HTERT RPE-1 (cell line): ENCODE data around the gene CLN6.
"Not testable (repeated sequence)": the region's sequence is repeated elsewhere in the genome, so short reads cannot be mapped to it uniquely, and the experiment has no call there.

ENCODE experiments used
- in situ Hi-C: fragments of 300-500 bp; cut with MboI; formaldehyde crosslinking; loops from 4 replicates; pipeline ENCODE4 v1.14.3; 2020; ENCODE audit warnings: low sequenced_read_pairs

CLN6 gene

DNA sequence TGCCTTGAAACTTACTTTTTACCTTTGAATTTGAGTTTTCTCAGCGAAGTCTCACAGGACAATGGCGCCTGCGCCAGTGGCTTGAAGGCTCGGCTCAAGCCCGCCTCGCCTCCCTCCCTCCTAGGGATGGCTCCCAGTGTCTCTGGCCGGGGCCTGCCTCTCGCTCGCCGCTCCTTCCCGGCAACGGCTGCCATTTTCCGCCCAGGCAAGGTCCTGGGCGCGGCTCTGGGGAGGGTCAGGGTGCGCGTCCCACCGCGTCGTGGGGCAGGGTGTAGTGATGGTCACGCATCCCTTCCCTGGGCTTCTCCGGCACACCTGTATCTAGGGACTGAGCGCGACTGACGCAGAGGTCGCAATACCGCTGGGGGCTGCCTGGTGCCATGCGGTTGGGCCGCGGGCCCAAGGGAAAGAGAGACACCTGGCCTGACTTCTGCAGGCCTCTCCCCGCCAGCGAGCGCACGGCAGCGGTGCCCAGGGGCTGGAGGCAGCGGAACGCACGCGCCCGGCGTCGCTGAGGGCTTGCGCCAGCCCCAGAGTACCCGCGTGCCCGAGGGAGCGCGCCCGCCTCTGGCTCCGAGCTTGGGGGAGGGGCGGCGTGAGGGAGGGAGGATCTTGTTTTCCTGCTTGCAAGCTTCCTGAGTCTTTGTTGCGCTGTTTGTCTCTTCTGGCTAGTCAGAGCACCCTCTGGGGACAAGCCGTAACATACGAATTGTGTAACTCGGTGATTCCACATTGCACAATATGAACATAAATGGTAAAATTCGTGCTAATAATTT lies 27.3 kb upstream of the CLN6 start:
- in situ Hi-C loops: no loop called here

DNA sequence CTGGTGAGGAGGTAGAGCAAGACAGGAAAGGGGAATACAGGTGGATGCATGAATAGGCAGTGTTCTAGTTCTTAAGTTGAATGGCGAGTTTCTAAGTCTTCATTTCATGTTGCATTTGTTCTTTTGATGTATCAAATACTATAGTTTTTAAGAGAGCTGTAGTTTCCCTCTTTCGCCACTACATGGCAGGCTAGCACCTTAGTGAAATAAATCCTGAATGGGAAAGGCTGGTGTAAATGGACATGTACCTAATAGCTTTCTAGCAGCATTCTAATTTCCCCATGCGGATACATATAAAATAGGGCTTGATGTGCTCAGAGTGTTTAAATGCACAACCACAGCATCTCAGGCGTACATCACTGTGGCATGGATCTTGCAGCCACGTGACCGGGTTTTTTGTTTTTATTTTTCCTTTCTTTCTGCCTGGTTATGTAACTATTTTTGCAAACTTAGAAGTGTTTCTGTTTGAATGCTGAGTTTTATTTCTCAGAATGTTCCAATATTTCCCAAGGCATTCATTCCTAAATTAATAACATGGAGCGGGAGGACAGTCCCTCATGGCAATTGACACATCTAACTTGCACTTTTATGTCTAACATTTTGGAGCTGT lies 23.5 kb upstream of the CLN6 start:
- in situ Hi-C loops: no loop called here

DNA sequence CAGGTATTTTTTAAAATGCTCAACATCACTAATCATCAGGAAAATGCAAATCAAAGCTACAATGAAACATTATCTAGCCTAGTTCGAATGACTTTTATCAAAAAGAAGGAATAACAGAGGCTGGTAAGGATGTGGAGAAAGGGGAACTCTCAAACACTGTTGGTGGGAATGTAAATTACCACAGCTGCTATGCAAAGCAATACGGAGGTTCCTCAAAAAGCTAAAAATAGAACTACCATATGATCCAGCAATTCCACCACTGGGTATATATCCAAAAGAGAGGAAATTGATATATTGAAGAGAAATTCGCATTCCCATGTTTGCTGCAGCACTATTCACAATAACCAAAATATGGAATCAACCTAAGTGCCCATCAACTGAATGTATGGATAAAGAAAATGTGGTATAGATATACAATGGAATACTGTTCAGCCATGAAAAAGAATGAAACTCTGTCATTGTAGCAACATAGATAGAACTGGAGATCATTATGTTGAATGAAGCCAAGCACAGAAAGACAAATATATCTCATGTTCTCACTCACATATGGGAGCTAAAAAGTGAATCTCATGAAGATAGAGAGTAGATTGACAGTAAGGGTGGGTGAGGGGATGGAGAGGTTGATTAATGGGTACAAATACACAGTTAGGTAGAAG lies 19.7 kb upstream of the CLN6 start:
- in situ Hi-C loops: no loop called here

DNA sequence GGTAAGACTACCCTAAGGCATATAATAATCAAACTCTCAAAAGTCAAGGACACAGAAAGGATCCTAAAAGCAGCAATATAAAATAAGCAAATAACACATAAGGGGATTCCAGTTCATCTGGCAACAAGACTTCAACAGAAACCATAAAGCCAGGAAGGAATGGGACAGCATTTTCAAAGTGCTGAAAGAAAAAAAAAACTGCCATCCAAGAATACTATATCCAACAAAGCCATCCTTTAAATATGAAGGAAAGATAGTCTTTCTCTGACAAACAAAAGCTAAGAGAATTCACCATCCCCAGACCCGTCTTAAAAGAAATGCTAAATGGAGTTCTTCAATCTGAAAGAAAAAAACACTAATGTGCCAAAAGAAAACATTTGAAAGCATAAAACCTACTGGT lies 14.7 kb upstream of the CLN6 start:
- in situ Hi-C loops: no loop called here

DNA sequence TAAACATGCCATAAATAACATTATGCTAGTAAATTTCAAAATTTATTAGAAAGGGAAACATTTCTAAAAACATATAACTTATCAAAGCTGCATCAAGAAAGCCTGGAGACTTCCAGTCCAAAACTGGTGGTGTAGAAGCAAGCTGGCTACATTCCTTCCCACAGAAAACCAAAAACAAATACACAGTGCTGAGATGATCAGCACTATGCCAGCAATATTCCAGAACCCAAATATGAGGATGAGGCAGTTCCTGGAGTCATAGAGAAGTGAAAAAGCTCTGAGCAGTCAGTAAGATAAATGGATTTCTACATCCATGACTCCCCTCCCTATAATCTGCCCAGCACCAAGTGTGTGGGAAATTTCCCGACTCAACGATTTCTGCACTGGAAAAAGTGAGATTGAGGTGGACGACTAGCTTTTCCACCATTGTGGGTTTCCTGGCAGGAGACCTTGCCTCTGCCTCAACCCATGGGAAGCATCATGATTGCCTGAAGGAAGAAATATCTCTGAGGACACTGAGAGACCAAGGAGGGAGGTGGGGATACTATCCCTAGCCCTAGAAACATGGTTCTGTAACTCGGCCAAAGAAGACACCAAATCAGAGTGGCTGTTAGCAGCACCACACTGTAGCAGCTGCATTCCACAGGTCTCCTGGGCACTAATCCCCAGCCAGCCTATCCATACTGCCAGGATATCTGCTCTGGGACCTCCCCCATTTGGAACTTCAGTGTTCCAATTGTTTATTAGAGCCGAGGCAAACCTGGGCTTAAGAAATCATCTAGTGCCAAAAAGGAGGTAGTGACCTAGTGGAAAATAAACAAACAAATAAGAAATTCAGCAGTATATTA lies 11.8 kb upstream of the CLN6 start:
- in situ Hi-C loops: no loop called here

DNA sequence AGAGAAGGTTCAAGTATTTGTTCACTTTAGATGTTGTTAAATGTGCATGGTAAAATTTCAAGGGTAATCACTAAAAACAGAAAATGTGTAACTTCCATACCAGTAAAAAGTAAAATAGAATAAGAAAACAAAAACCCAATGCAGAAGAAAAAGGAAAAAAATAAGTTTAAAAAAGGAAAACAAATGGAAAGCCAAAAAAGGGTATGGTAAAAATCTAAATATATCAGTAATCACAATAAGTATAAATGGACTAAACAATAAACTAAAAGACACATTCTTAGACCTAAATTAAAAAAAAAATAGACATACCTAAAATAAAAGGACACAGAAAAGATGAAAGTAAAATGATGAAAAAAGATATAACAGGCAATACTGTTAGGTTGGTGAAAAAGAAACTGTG lies 9.5 kb upstream of the CLN6 start:
- in situ Hi-C loops: no loop called here

DNA sequence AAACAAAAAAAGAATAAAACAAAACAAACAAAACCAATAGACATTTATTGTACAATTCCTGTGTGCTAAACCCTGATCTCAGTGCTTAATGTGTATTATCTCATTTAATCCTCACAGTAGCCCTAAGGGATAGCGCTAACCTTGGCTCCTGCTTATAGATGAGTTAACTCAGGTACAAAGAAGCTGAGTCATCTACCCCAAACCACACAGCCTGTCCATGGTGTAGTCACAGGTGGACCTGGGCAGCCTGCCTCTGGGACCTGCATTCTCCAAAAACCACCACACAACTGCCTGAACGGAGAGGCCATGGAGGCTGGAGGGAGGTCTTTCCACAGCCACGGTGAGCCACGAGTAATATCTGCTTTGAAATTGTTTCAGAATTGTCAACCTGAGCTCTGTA lies 5.5 kb upstream of the CLN6 start:
- in situ Hi-C loops: no loop called here

DNA sequence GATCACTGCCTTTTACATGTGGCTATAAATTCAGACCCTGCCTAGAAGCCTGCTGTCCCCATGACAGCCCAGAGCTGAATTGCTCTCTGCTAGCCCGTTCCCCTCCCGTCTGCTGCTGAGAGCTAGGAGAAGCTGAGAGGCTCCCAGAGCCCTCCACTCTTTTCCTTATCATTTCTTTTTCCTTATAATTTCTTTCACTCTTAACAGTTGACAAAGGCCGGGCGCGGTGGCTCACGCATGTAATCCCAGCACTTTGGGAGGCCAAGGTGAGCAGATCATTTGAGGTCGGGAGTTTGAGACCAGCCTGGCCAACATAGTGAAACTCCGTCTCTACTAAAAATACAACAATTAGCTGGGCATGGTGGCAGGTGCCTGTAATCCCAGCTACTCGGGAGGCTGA lies 5.0 kb upstream of the CLN6 start:
- in situ Hi-C loops: not testable (repeated sequence)

DNA sequence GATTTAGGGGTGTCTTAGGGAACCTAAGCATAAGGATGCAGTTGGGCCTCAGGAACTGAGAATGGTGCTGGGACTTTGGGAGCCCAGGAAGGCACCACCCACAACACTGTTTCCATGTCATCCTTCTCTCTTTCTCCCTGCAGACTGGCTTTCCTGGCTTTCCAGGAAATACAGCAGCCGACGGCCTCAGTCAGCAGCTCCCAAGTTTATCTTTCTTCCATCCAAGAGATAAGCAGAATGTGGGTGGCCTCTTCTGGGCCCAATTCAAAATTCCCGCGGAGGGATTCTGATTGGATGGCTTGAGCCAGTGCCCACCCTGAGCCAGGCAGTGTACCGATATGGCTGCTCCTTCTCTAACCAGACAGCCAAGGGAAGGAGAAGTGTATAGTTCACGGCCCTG lies 4.5 kb upstream of the CLN6 start:
- in situ Hi-C loops: no loop called here

DNA sequence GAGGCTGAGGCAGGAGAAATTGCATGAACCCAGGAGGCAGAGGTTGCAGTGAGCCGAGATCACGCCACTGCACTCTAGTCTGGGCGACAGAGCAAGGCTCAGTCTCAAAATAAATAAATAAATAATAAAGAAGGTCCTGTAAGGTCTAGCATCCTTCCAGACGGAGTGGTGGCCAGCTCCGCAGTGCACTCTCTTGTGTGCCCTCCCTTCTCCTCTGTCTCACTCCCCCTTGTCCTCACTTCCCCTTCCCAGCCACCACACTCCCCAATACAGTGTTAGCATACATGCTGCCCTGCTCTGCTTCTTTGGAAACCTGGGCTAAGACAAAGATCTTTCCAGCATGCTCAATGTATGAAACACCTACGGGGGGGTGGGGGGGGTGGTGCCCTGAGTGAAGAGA lies 3.4 kb upstream of the CLN6 start:
- in situ Hi-C loops: no loop called here

DNA sequence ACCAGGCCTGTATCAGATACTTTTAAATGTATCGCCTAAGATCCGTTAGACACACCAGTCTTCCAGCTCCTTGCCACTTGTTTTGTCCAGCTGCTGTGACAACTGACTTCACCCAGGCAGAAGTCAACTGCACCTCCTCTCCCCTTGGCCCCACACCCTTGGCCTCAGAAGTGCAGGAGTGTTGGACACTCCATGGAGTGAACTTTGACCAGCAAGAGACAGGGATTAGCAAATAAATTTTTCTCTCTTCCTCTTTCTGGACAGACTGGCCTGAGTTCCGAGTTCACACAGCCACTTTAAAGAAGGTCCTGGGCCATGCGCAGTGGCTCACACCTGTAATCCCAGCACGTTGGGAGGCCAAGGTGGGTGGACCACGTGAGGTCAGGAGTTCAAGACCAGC lies 2.9 kb upstream of the CLN6 start:
- in situ Hi-C loops: no loop called here

DNA sequence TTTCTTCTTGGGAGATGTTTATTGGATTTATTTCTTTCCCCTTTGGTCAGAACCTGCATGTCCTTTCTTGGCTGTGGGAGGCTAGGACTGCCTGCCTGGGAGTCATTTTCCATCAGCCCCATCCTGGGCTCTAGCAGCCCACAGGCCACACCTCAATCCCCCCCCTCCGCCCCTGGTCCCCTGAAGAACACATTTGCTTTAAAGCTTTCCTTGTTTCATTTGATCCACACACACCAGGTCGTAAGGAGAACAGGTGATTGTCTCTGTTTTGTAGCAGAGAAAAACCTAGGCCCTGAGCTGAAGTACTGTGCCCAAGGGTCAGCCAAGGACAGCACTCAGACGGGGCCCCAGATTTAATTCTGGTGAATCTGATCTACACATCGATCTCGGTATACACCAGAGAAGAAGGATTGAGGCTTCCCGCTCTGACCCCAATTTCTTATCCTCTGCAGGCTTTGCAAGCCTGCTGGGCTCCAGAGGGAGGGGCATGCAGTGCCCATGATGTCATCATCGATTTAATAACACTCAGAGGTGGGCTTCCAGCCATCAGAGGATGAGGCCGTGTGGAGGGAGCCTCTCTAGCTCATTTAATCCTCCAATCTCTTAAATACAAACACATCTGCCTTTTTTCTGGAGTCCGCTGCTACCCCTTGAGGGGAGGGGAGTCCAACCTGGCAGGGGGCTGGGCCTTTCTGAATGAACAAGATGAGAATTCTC lies 1.7 kb upstream of the CLN6 start:
- in situ Hi-C loops: no loop called here

DNA sequence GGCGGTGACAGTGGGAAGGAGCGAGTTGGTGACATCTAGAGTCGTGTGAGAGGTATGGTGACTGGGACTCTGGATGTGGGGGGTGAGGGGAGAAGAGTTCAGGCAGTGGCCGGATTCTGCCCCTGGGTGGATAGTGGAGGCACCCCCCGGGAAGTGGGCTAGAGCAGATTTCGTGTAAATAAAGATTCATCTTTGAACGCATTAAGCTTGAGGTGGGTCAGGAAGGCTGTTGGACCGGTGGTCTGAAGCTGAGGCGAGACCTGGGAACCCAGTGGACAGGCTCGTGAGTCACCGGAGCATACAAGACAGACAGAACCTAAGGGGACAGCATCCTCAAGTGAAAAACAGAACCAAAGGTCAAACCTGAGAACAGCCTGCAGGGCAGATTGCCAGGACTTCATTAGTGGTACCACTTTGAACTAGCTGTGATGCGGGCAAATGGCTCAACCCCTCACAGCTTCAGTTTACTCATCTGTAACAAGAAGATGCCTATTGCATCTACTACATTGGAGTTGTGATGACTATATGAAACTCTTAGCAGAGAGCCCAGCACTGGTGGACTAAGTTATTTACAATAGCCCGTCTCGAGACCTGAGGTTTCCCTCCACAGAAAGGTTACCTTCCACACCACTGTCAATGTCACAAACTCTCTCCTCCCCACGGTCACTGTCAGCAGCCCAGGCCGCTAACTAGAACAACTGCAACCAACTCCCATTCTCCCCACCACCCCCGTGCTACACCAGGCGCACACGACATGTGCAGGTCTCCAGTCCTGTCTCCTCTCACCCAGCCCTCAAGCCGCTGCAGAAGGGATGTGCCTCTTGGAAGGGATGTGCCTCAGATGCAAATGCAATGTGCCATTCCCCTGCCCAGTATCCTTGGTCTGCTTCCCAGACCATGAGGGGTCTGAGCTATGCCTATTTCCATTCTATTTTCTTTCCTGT lies 901 bp upstream of the CLN6 start:
- in situ Hi-C loops: no loop called here

DNA sequence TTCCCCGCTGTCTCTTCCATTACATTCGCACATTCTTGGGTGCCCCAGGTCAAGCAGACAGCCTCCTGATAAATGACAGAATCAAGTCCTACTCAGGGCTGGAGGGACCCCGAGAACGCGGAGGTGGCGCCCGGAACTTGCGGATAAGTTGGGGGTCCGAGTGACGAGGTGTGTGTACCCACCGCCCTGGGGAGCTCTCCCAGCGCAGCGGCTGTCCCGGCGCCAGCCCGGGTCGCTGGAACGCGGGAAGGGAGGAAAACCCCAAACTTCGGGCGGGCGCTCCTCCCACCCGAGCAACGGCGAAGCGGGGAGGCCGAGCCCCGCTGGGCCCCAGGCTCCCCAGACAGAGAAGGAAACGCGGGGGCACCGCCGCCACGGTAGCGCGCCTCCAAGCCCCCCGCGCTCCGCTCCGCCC lies 550 bp downstream of the CLN6 start:
- in situ Hi-C loops: no loop called here

DNA sequence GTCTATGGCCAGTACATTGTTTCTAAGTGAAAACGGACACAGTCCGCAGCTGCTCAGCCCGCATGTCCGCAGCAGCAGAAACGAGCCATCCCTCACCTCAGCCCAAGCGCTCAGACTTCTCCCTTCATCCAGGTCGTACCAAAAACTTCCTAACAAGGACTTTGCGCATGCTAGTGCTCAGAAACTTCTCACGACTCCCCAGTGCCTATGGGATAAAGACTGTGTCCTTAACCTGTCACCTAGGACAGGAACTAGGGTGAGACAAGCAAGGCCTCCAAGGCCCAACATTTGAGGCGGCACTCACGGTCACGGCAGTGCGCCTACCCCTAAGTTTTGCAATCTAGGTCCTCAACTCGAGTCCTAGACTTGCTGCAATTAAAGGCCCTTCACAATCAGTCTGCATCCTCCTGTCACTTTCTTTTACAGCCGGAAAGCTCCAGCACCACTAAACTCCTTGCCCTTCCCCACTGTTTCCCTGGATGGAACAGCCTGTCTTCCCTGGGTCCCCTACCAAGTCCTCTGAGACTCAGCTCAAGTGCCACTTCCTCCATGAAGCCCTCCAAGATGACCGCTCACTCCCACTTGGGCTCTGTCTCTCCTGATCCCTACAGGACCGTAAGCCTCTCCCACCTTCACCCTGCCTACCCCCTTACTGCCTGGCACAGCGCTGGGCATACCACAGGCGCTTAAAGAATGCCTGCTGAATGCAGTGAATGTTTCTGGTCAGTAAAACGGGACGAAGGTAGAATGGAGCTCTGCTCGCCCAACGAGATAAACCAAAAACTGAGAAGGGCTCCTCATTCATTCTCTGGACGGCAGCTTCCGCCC lies 1.2 kb downstream of the CLN6 start:
- in situ Hi-C loops: no loop called here

DNA sequence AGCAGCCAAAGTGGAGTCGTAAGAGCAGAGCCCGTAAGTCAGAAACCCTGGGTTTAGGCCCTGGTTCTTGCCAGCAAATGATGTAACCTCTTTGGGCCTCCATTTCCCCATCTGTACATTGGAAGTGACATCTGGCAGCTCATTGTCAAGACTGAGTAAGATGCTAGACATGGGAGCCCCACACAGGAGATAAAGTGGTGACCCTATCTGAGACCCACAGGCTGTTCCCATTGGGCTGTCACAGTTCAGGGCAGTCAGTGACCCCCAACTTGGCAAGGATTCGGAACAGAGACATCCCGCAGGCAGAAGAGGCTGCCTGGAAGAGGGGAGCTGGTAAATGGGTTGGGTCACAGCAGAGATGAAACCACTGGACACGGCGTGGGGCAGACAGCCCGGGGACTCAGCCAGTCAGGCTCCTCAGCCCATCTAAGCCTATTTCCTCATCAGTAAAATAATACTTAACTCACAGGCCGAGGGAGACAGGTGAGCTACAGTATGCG lies 1.8 kb downstream of the CLN6 start:
- in situ Hi-C loops: no loop called here

DNA sequence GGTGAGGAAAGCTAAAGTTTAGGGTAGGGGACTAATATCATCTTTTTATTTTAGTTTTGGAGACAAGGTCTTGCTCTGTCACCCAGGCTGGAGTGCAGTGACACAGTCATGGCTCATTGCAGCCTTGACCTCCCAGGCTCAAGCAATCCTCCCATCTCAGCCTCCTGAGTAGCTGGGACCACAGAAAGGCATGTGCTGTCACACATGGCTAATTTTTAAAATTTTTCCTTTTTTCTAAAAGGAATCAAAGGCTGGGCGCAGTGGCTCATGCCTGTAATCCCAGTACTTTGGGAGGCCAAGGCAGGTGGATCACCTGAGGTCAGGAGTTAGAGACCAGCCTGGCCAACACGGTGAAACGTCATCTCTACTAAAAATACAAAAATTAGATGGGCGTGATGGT lies 4.1 kb downstream of the CLN6 start:
- in situ Hi-C loops: not testable (repeated sequence)

DNA sequence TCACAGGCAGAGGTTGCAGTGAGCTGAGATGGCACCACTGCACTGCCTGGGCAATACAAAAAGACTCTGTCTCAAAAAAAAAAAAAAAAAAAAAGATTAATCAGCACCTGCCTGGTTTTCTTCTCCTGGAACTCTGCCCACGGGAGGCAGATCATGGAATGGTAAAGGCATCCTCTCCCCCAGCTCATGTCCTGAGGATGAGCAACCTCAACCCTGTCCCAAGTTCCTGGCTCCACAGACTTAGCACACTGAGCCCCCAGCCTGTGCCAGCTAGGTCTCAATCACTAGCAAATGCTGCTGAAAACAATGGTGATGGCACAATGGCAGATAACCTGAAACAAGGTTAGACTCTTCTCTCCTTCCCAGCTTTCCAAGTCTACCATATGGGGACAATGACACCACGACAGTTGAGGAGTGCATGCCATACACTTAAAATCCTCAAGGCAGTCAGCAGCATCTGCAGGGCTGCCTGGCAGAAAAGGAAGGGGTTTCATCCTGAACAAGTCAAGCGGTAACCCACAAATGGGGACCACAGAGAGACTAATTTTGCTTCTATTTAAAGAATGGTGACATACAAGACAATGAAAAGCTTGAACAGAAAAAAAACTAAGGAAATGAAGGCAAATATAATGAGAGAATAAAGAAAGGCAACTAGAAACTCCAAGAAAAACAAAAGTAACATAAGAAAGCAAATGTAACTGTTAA lies 4.8 kb downstream of the CLN6 start:
- in situ Hi-C loops: no loop called here
